Retinal pigment epithelial cell (primary cell): Measurements from ENCODE around the gene ZNF534.
"Not testable (repeated sequence)": the region's sequence is repeated elsewhere in the genome, so short reads cannot be mapped to it uniquely, and the experiment has no call there.

Experiments
- DNase-seq: peaks from one replicate; pipeline ENCODE4 v3.0.0-alpha.2; 2010; ENCODE audit warnings: low read depth
- H3K4me3 ChIP-seq: 2 replicates; pipeline ENCODE4 v1.5.1; 2011; ENCODE audit warnings: mild to moderate bottlenecking, low read length, control low read depth, moderate library complexity
- CTCF ChIP-seq: conservative IDR thresholded peaks from 2 replicates; pipeline ENCODE4 v1.5.1; 2011; ENCODE audit warnings: low read depth, low read length, control low read depth, inconsistent platforms

Gene ZNF534

GRCh38 chr19:52492201-52492993 lies 63.4 kb downstream of the ZNF534 start:
- TF ChIP-seq CTCF: no peak
- H3K4me3 ChIP-seq: no peak overlapping the region
- no peak for DNase-seq

GRCh38 chr19:52492994-52493470 lies 64.1 kb downstream of the ZNF534 start:
- no peak for TF ChIP-seq CTCF
- no peak for DNase-seq
- H3K4me3 ChIP-seq: no peak overlapping the region

- H3K4me3 ChIP-seq: no peak overlapping the region
- DNase-seq: no peak
- no peak for TF ChIP-seq CTCF
Observed at GRCh38 chr19:52494518-52494917, 65.6 kb downstream of the ZNF534 start.

- DNase-seq: no peak
- no peak overlapping the region for H3K4me3 ChIP-seq
- no peak for TF ChIP-seq CTCF
Observed at GRCh38 chr19:52498571-52498970, 69.6 kb downstream of the ZNF534 start.

GRCh38 chr19:52500474-52500873 lies 71.5 kb downstream of the ZNF534 start:
- H3K4me3 ChIP-seq, DNase-seq: not testable (repeated sequence)

- not testable (repeated sequence) for H3K4me3 ChIP-seq, DNase-seq
Observed at GRCh38 chr19:52500991-52501390, 72.0 kb downstream of the ZNF534 start.
